ENCODE results near the gene ITPR2. TPM values are rescaled to one million over a fixed set of nuclear protein-coding genes. Genes with fewer than 3 reads are reported as not detected.

The ITPR2 gene
- total RNA-seq, 1 donor from 2014 or later, result 16.3 TPM

- H3K4me3 ChIP-seq (ENCODE audit: low read depth, low read length), result no peak overlapping the region
- no peaks in the 10 kb centered on the region for H3K36me3 ChIP-seq (ENCODE audit: control insufficient read depth, insufficient read depth, low read length)
- TF ChIP-seq CTCF (IDR thresholded peaks at IDR 0.05; ENCODE audit: insufficient read depth, low read length, poor library complexity, severe bottlenecking), result no peak
- H3K27me3 ChIP-seq (ENCODE audit: control insufficient read depth, insufficient read depth, low read length), result no peaks in the 10 kb centered on the region
- peak; percentile 97 for DNase-seq (ENCODE audit: low read depth)
Observed at GRCh38 chr12:26691234-26691970, 141.6 kb downstream of the ITPR2 start.

GRCh38 chr12:26690601-26691000, 142.4 kb downstream of the ITPR2 start:
- Histone ChIP-seq H3K27me3 (ENCODE audit: control insufficient read depth, insufficient read depth, low read length) (no peaks in the 10 kb centered on the region), H3K36me3 (ENCODE audit: control insufficient read depth, insufficient read depth, low read length) (no peaks in the 10 kb centered on the region), H3K4me3 (ENCODE audit: low read depth, low read length) (no peak overlapping the region)
- no peak for DNase-seq (ENCODE audit: low read depth)
- TF ChIP-seq CTCF (IDR thresholded peaks at IDR 0.05; ENCODE audit: insufficient read depth, low read length, poor library complexity, severe bottlenecking), result no peak

GRCh38 chr12:26689281-26689841, 143.6 kb downstream of the ITPR2 start:
- DNase-seq (ENCODE audit: low read depth), result no peak
- TF ChIP-seq CTCF (IDR thresholded peaks at IDR 0.05; ENCODE audit: insufficient read depth, low read length, poor library complexity, severe bottlenecking), result no peak
- no peaks in the 10 kb centered on the region for H3K27me3 ChIP-seq (ENCODE audit: control insufficient read depth, insufficient read depth, low read length)
- H3K36me3 ChIP-seq (ENCODE audit: control insufficient read depth, insufficient read depth, low read length), result no peaks in the 10 kb centered on the region
- no peak overlapping the region for H3K4me3 ChIP-seq (ENCODE audit: low read depth, low read length)

- no peak for TF ChIP-seq CTCF (IDR thresholded peaks at IDR 0.05; ENCODE audit: insufficient read depth, low read length, poor library complexity, severe bottlenecking)
Observed at GRCh38 chr12:26688344-26688904, 144.6 kb downstream of the ITPR2 start.

GRCh38 chr12:26686408-26686807, 146.6 kb downstream of the ITPR2 start:
- Histone ChIP-seq H3K27me3 (ENCODE audit: control insufficient read depth, insufficient read depth, low read length) (no peaks in the 10 kb centered on the region), H3K36me3 (ENCODE audit: control insufficient read depth, insufficient read depth, low read length) (no peaks in the 10 kb centered on the region), H3K4me3 (ENCODE audit: low read depth, low read length) (no peak overlapping the region)
- TF ChIP-seq CTCF (IDR thresholded peaks at IDR 0.05; ENCODE audit: insufficient read depth, low read length, poor library complexity, severe bottlenecking), result no peak
- no peak for DNase-seq (ENCODE audit: low read depth)

More at GRCh38 chr12:26688344-26688904, 144.6 kb downstream of the ITPR2 start:
- no peak for DNase-seq (ENCODE audit: low read depth)
- H3K27me3 ChIP-seq (ENCODE audit: control insufficient read depth, insufficient read depth, low read length), result no peaks in the 10 kb centered on the region
- H3K4me3 ChIP-seq (ENCODE audit: low read depth, low read length), result no peak overlapping the region
- H3K36me3 ChIP-seq (ENCODE audit: control insufficient read depth, insufficient read depth, low read length), result no peaks in the 10 kb centered on the region

Data from kidney epithelial cell (primary cell).